Stomach (tissue), 4 donors: ENCODE data around the gene AGMO.

Source experiments
- CTCF ChIP-seq, 7 experiments: fragments of 450-650 bp in 4 of 7; fragments of 200-600 bp in 3 of 7; sonication (generic) in 3 of 7; IDR thresholded peaks; one replicate each; pipeline ENCODE4 v1.5.1; 2016 to 2019; ENCODE audit warnings: antibody characterized with exemption in 7 of 7, control low read depth in 2 of 7, mild to moderate bottlenecking in 1 of 7
- POLR2A ChIP-seq, 4 donors: fragments of 450-650 bp; IDR thresholded peaks; one replicate each; pipeline ENCODE4 v1.6.1; 2016; ENCODE audit warnings: antibody characterized with exemption in 4 of 4, control low read depth in 2 of 4, mild to moderate bottlenecking in 1 of 4, moderate library complexity in 1 of 4
- POLR2AphosphoS5 ChIP-seq, 3 donors: sonication (generic); formaldehyde crosslinking; IDR thresholded peaks; one replicate each; pipeline ENCODE4 v1.6.1; 2016; ENCODE audit warnings: antibody characterized with exemption in 3 of 3

- no peak for TF ChIP-seq CTCF (IDR thresholded peaks at IDR 0.05)
- no peak for TF ChIP-seq POLR2A (IDR thresholded peaks at IDR 0.05)
- no peak for TF ChIP-seq POLR2AphosphoS5 (IDR thresholded peaks at IDR 0.05)
These were observed 72.0 kb downstream of the AGMO start for GRCh38 chr7:15489861-15490260.
